ENCODE data around the gene BCAP29. TPM values are rescaled to one million over a fixed set of nuclear protein-coding genes. Genes with fewer than 3 reads are reported as not detected.

The BCAP29 gene
- total RNA-seq, 1 donor from 2014 or later = 25.1 TPM

GRCh38 chr7:107581387-107582013, 1.5 kb downstream of the BCAP29 start:
- no peak for DNase-seq (ENCODE audit: low spot score)
- no peak for ATAC-seq

- no peak for ATAC-seq
- no peak for DNase-seq (ENCODE audit: low spot score)
Observed at GRCh38 chr7:107582875-107583274, 2.8 kb downstream of the BCAP29 start.

GRCh38 chr7:107584716-107585115, 4.7 kb downstream of the BCAP29 start:
- no peak for ATAC-seq
- no peak for DNase-seq (ENCODE audit: low spot score)

DNA sequence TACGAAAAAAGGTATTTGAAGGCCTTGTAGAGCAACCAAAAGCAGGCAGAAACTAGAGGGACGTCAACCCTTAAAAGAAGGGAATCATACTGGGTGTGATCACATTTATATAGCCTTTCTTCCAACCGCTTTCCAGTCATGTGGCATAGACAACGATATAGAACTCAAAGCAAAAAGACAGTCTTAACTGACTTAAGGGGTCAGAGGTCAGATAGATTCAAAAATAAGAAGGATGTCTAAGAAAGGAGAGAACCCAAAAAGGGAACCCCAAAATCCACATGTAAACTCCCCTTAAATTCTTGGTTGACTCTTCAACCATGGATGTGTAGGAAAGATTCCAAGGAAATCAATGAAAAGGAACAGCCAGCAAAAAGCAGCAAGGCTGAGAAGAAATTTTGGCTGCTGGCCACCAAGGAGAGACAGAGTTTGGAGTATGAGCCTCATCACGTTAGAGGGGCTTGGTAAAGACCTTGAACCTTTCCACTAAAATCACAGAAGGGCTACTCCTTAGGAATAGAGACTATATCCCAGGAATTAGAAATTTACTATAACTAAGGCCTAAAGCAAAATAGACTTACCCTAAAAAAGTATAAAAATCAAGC, 8.6 kb downstream of the BCAP29 start:
- DNase-seq (ENCODE audit: low spot score) (no peak), ATAC-seq (no peak)

DNA sequence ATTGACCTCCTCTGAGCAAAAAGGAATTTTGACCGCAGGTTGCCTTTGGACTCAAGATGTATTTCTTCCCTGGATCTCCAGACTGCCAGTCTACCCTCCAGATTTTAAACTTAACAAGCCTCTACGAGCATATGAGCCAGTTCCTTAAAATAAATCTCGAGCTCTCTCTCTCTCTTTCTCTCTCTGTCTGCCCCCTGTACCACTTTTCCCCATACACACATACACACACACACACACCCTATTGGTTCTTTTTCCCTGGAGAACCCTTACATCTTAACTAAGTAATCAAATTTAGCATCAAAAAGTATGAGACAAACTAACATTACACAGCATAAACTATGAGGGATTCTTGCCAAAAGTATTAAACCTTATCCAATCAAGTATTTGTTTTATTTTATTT, 11.4 kb downstream of the BCAP29 start:
- DNase-seq (ENCODE audit: low spot score) (no peak), ATAC-seq (no peak)

DNA sequence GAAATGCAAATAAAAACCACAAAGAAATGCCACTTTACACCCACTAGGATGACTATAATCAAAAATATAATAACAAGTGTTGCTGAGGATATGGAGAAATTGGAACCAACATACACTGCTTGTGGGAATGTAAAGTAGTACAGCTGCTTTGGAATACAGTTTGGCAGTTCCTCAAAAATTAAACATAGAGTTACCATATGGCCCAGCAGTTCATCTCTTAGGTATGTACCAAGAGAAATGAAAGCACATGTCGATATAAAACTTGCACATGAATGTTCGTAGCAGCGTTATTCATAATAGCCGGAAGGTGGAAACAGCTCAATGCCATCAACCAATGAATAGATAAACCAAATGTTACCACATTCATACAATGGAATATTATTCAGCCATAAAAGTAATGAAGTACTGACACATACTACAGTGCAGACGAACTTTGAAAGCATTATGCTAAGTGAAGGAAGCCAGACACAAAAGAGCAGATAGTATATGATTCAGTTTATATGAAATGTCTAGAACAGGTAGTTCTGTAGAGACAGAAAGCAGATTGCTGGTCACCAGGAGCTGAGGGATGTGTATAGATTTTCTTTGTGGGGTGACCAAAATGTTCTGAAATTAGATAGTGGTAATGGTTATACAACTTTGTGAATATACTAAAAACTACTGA, 12.4 kb downstream of the BCAP29 start:
- ATAC-seq = no peak
- no peak for DNase-seq (ENCODE audit: low spot score)

DNA sequence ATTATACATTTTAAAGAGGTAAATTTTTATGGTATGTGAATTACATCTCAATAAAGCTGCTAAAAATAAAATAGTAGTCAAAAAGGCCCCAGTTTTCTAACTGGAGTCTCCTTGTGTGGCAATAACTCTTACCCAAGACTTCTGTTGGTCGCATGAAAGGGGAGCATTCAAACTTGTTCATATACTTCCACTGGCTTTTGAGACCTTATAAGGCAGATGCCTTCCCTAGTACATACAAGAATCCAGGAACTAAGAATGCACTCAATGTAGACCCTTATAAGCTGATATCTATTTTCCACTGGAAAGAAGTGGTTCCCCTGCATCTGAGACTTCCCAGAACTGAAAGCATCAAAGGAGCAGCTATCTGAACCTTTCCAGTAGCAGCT, 13.0 kb downstream of the BCAP29 start:
- DNase-seq (ENCODE audit: low spot score) (no peak), ATAC-seq (no peak)

DNA sequence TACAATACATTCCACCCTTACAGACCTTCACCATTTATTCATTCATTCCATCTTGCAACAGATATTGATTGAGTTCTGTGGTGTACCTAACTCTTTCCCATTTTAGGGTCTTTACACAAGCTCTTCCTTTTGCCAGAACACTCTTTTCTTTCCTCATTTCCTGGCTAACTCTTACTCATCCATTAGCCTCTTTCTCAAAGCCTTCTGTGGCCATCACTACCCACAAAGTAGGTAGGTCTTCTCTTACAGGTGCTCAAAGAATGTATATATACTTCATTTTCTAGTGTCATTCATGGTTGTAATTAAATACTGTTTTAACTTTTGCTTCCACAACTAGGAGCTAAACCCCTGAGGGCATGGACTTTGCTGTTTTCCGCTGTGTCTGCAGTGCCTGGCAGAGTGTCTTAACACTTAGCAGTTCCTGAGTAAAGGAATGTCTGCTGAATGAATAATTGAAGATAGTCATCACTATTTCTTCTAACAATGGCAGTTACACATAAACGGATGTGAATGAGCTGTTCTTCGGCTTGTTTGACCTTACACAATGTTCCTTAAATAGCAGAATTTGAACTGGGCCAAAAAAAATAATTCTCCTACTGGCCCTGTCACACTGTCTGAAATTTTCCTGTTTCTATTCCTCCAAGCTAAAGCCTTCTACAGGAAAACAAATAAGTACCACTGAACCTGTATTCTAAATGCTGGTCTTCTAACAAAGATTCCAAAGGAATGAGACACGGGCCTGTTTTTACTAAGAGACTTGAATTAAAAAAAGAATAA, 15.1 kb downstream of the BCAP29 start:
- peak; percentile 49 for ATAC-seq
- DNase-seq (ENCODE audit: low spot score) = no peak

DNA sequence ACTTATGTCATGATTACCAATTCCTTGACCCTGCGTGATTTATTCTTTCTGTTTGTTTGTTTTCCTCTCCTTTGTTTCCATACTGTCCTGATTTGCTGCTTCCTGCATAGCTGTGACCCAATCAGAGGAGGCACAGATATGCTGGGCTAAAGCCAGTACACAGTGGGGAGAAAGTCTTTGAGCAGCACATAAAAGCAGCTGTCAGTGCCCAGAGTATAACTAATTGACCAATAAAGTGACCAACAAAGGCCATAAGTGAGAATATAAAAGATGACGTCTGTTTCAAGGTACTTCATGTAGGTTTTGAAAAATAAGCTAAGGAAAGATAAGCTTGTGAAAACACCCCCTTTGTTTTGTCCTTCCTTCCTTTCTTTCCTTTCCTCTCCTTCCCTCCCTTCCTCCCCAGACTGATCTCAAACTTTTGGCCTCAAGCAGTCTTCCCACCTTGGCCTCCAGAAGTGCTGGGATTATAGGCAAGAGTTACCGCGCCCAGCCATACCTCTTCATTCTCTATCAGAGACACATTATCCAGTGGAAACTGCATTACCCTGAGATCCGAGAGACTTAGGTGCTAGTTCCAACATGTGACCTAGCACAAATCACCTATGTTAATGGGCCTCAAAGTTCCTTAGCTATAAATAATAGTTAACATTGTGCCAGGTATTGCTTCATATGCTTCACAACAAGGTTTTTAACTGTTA, 17.0 kb downstream of the BCAP29 start:
- ATAC-seq = no peak

DNA sequence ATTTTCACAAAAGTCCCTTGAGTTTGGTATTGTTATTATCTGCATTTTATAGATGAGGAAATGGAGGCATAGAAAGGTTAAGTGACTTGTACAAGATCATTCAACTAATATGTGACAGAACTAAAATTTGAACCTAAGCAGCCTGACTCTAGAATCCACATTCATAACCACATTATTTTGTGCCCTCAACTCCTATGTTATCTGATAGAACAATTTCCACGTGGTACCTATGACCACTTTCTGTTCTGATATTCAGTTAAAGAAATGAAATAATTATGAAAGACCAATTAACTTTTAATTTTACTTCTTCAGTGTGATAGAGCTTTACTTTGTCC, 17.5 kb downstream of the BCAP29 start:
- ATAC-seq (no peak), DNase-seq (ENCODE audit: low spot score) (no peak)

More for the DNA sequence above, 17.0 kb downstream of the BCAP29 start:
- no peak for DNase-seq (ENCODE audit: low spot score)

- no peak for ATAC-seq
- DNase-seq (ENCODE audit: low spot score) = no peak
Observed at GRCh38 chr7:107597953-107598352, 17.9 kb downstream of the BCAP29 start.

DNA sequence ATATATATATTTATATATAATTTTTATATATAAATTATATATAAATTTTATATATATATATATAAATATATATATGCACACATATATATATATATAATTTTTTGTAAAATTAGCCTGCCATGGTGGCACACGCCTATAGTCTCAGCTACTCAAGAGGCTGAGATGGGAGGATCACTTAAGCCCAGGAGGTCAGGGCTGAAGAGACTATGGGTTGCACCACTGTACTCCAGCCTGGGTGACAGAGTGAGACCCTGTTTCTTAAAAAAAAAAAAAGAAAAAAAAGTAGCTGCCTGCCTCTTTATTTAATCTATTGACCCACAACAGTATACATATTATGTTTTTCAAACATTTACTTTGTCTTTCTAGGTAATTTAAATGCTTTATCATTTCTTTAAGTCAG, 19.2 kb downstream of the BCAP29 start:
- ATAC-seq = no peak
- no peak for DNase-seq (ENCODE audit: low spot score)

DNA sequence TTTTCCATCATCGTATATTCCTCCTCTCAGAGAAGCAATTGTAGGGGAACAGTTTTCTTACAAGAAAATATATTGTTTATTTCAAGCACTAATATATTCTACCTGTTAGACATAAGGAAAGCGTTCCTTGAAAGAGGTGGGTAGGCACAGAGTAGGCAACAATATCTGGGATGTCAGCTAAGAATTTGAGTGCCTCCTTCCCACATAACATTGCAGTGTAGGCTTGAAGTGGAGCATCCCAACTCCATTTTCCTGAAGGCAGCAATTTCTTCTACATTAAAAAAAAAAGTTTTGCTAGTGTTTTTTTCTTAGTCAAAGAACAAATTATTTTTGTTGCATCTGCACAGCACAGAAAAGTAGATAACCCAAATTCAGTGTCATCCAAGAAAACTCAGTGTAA, 20.8 kb downstream of the BCAP29 start:
- DNase-seq (ENCODE audit: low spot score) (no peak), ATAC-seq (no peak)

DNA sequence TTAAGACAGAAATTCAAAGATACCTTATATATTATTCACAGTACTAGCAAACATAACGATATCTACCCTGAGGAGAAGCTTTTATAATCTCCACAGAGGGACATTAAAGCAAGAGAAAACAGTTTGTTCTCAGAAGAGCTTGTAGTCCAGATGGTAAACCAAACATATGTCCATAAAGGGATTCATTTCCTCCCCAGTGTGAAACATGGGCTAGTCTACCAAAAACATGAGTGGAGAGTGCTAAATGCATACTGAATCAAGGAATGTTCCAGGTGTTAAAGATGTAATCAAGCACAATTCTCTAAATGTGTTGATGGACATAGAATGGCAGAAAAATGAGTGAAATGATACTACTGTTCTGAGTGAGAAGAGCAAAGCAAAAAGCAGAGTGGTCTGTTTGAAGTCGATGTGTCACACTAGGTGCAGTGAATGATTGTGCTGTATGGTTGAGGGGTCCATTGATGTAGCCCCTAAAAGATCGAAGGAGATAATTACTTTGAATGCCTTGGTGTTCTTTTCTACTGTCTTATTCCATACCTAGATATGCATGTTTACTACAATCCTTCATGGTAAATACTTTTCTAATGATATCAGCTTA, 25.3 kb downstream of the BCAP29 start:
- ATAC-seq (no peak), DNase-seq (ENCODE audit: low spot score) (no peak)

DNA sequence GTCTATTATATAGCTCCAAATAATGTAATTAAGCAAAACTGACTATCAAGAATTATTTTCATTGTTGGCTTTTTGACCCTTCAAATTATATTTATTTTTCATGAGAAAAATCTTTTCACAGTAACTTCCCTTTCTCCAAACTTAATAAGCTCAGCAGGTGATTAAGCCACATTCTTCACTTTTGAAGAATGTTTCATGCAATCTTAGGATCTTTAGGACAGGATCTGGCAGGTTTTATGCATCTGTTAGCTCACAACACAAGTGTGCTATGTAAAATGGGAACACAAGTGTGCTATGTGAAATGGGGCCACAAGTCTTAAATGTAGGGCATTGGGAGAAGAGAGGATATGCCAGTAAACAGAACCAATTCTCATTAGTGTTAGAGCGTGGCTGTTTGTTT, 26.3 kb downstream of the BCAP29 start:
- DNase-seq (ENCODE audit: low spot score) (no peak), ATAC-seq (no peak)

- DNase-seq (ENCODE audit: low spot score) (no peak), ATAC-seq (no peak)
Observed at GRCh38 chr7:107609811-107610261, 29.8 kb downstream of the BCAP29 start.

GRCh38 chr7:107610323-107610722, 30.3 kb downstream of the BCAP29 start:
- ATAC-seq (no peak), DNase-seq (ENCODE audit: low spot score) (no peak)

DNA sequence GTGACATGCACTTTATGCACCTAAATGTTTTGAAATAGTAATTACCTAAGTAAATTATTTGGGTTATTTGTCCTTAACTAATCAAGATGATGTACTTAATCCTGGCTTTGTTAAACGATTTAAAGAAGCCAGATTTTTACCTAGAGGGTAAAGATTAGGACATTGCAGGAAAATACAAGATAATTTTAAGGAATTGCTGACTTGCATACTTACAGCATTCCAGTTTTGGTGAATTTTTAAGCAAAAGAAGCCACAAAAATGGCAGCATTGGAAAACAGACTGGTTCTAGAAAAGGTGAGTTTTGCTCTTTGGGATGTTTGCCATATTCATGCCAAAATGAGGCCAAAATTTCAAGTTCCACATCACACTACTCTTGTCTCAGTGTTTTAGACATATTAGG, 33.4 kb downstream of the BCAP29 start:
- no peak for ATAC-seq
- DNase-seq (ENCODE audit: low spot score) = no peak

- ATAC-seq (no peak), DNase-seq (ENCODE audit: low spot score) (no peak)
Observed at GRCh38 chr7:107613948-107614347, 33.9 kb downstream of the BCAP29 start.

- ATAC-seq (peak; percentile 73), DNase-seq (ENCODE audit: low spot score) (no peak)
Observed at GRCh38 chr7:107614425-107614824, 34.4 kb downstream of the BCAP29 start.

Measured in left lobe of liver (tissue), 2 donors.